GM15510 (cell line): ENCODE results near the gene DTX1.

ENCODE experiments used
- POLR2A ChIP-seq: IDR thresholded peaks from 3 replicates; pipeline ENCODE4 v1.6.1; 2011; ENCODE audit warnings: borderline replicate concordance; ENCODE audit not compliant: insufficient read length; ENCODE audit errors: extremely low read depth

DTX1 gene

DNA sequence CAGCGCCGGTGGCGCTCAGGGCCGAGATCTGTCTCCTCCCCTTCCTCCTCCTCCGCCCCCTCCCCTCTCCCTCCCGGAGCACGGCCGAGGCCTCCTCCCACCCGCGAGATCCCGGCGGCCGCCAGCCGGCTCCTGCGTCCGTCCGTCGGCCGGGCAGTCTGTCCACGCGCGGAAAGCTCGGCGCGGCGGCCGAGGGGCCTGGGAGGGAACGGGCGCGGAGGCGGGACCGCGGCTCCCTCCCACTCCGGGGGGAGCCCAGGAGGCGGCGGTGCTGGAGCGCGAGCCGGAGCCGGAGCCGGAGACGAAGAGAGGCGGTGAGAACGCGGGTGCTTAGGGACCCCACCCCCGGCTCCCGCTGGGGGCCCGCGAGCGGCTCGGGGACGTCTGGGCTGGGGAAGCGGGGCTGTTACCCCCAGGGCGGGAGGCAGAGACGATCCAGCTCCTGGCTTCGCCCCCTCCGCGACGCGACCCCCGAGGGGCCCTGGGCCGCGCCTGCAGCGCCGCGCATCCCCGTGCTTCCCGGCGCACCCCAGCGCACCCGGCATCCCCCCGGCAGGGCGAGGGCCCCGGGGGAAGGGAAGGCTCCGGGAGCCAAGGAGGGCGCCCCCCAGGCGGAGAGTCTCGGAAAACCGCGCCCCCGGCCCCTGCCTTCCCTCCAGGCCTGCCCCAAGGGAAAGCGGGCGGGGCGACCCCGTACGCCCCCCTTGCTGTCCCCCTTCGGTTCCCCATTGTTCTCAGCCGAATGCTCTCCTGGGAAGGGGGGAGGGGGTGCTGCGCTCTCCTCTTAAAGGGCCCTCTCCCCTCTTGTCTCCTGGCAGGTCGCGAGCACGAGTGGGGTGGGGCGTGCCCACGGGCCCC lies at the start of gene DTX1:
DTX1 (plus strand) TSS at position 100 of the 858 bp plus-strand sequence. CDS start 1,463 bp downstream, outside the sequence.
- no peak for TF ChIP-seq POLR2A

DNA sequence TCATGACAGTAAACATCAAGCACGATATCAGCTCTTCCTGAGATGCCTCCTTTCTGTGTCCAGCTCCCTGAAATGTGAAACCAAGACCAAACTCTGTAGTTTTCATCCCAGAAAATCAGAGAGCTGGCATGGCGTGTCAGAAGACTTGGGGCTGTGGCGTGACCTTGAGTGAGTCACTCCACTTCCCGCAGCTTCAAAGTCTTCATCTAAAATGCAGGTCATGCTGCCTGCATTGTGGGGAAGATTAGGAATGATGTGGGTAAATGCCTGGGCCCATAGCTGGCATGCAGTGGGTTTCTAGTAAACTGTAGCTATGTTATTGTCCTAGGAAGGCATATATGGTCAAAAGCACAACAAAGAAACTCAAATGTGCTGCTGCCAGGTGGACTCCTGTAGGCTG lies 49.4 kb upstream of the DTX1 start:
- TF ChIP-seq POLR2A: no peak

DNA sequence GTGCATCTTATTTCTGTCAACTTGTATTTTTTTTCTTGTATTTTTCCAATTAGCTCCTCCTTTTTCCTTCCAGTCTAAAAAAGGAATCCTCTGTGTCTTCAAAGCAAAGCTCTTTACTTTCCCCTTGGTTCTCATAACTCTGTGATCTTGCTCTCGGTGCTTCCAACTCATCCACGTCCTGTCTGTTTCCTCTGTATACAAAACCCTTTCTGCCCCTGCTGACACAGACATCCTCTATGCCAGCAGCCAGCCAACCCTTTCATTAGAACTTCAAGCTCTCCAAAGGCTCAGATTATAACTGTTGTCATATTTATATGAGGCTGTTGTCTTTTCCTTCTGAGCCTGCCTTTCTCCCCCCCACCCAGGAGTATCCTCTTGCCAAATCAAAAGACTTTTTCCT lies 45.8 kb upstream of the DTX1 start:
- TF ChIP-seq POLR2A: no peak

DNA sequence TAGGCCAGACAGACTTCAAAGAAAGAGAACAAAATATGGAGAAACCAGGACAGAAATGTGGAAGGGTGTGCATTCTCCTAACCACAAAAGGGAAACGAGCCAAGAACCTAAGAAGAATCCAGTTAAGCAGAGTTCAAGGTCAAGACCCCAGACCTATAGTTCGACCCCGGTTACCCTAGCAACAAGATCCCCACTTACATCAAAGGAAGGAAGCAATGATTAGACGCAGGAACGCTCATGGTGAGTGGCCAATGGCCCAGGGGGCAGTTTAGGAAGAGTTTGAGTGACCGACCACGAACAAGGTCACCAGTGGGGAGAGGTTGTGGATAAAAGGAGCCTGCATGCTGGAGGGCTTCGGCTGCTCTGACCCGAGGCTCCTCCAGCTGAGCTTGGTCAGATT lies 42.0 kb upstream of the DTX1 start:
- no peak for TF ChIP-seq POLR2A

DNA sequence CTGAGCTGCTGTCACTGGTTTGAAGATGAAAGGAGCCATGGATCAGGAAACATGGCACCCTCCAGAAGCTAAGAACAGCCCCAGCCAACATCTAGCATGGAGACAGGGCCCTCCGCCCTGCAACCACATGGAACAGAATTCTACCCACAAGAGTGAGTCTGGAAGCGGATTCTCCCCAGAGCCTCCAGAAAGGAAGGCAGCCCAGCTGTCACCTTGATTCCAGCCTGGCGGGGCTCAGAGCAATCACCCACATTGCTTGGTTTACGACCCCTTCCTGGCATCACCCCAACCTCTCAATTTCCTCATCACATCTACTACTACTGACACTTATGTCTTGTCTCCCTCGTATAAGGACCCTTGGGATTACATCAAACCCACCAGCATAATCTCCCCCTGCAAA lies 39.7 kb upstream of the DTX1 start:
- no peak for TF ChIP-seq POLR2A

DNA sequence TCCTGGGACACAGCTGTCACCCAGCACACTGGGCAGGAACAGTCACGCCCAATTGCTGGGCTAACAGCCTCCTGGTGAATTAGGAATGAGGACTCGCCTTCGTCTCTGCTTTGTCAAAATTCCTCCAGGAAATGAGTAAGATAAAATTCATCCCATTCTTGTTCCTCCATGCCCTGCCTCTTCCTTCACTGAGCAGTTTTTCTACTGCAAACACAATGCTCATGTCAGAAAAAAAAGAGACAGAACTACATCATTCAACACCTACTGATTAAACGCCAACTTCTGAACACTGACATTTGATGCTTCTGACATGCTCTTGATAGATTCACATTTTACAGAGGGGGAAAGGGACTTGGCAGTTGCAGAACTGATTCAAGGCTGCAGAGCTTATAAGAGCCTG lies 37.5 kb upstream of the DTX1 start:
- no peak for TF ChIP-seq POLR2A

DNA sequence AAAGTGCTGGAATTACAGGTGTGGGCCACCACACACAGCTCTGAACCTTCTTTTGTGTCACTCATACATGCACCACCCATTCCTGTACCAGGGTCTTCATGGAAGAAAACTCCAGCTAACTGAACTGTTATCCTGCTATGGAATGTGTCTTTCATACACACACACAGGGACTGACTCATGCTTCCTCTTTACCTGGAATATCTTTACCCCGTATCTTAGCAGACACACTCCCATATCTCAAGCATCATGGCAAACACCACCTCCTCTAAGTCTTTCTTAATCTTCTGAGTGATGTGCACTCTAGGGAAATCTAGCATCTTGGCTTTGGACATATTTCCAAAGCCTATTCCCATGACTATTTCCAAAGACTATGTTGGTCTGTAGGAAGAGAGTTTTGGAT lies 35.0 kb upstream of the DTX1 start:
- no peak for TF ChIP-seq POLR2A

DNA sequence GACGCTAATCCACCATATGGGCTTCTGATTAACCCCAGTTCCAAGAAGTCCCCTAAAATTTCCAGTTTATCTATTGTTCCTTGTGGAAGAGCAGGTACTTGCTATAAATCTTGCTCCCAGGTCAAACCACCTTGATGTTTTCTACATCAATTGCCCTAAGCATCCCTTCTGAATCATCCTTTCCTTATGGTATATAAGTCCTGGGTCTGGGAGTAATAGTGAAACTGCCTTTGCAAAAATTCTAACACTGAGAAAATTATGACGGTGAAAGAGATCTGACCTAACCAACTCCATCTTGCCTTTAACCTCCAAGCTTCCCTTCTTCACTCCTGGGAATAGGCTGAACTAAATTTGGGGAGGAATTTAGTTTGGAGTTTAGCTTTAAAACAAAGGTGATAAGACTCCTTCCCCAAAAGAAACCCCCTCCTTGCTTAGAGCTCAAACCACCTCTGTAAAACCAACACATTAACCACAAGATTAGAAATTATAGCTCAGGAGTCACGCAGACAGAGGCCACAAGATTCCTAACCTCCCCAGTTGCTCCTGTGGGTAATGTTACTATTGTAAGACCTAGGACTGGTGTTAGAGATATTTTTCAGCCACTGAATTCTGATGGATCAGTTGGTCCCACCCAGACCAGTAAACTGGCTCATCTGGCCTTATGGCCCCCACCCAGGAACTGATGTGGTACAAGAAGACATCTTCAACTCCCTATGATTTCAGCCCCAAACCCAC lies 33.8 kb upstream of the DTX1 start:
- no peak for TF ChIP-seq POLR2A

DNA sequence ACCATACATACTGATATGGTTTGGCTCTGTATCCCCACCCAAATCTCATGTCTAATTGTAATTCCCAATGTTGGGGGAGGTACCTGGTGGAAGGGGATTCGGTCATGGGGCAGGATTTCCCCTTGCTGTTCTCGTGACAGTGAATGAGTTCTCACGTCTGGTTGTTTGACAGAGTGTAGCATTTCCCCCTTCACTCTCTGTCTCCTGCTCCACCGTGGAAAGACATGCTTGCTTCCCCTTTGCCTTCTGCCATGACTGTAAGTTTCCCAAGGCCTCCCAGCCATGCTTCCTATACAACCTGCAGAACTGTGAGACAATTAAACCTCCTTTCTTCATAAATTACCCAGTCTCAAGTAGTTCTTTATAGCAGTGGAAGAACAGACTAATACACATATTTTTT lies 28.8 kb upstream of the DTX1 start:
- TF ChIP-seq POLR2A: no peak

DNA sequence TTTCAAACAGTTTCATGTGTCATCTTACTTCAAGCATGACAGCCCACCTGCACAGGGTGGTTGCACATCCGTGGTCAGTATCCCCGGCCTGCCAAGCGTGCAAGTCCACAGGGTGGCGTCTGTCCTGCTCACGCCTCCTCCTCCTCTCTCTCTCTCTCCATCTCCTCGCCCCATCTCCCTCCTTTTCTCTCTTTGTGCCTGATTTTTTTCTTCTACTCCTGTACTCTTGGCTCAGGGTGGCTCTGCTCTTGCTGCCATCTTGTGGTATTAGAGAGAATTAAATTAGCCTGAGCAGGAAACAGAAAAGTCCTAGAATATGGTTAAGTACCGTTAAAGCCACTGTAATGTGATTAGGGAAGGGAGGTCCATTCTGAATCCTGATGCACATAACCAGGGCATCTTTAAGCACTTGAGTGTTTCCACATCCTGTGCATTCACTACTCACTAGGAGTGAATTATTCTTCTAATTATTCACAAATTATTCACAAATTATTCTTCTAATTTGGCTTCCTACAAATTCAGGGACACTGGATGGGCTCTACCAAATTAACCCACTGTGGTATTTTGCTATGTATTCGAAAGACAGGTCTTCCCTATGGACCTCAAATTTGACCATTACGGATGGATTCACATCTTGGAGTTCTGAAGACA lies 25.5 kb upstream of the DTX1 start:
- no peak for TF ChIP-seq POLR2A

DNA sequence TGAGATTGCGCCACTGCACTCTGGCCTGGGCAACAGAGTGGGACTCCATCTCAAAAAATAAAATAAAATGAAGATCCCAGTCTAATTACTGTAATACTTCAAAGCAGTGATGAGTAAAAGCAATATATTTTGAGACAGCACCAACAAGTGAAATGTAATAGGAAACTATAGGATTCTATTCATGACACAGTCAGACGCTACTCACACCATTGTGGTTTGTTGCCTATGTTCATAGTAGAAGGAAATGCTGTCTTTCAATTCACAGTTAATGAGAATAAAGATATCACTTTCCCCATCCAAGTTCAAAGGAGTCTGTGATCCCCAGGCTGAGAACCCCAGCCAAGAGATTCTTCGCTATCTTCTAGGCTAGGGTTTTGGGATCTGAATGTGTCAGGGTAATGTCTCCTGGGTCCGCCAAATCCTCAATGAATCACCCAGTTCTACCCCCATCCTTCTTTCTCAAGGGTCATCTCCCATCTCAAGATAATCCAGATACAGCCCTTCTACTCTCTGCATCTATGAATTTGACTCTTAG lies 16.6 kb upstream of the DTX1 start:
- TF ChIP-seq POLR2A: no peak

DNA sequence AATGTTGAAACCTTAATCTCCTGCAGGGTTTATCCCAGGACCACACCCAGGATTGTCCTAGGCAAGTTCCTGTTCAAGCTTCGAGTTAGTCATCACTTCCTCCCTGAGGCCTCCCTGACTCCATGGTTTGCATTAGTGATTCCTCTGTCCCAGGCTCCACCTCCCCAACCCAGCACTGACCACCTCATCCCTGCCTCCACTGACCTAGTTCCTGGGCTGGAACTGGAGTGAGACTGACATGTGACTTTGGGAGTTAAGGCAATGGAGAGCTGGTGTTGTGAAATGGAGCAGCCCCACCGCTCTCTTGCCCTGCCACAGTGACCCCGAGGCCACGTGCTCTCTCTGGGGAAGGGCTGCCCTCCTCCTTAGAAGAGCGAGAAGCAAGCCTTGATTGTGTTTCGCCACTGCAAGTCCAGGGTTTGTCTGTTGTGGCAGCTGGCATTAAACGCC lies 15.8 kb upstream of the DTX1 start:
- no peak for TF ChIP-seq POLR2A

DNA sequence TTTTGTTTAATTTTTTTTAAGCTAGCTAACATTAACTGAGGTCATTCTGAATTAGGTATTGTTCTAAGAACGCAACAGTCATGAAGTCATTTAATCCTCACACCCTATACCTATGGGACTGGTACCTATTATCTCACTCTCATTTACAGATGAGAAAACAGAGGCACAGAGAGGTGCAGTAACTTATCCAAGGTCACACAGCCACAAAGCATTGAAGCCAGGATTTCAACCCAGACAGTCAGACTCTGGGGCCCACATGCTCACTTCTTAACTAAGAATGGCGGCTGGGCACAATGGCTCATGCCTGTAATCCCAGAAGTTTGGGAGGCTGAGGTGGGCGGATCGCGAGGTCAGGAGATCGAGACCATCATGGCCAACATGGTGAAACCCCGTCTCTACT lies 15.0 kb upstream of the DTX1 start:
- TF ChIP-seq POLR2A: no peak

DNA sequence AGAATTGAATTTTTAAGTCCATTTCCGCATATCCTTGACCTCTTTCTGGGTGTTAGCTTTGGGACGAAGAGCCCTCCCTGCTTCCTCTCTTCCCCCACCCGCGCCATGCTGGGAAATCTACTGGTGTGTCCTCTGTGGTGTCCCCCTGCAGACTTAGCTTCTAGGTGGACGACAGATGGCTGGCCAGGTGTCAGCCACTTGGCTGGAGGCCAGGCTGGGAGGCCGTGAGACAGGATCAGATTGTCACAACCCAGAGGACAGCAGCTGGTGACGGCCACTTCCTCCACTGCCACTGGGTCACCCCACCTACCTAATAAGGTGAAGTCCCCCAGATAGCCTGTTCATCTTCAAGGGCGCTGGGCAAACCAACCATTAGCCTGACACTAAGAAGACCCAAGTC lies 13.3 kb upstream of the DTX1 start:
- TF ChIP-seq POLR2A: no peak

DNA sequence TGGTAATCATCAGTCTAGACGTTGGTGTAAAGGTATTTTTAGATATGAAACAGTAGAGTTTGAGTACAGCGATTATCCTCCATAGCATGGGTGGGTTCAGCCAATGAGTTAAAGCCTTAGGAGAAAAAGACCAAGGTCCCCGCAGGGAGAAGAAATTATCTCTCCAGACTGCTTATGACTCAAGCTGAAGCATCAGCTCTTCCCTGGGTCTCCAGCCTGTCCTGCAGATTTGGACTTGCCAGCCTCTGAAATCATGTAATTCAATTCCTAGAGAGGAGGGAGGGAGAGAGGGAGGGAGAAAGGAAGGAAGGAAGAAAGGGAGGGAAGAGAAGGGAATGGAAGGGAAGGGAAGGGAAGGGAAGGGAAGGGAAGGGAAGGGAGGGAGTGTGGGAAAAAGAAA lies 12.0 kb upstream of the DTX1 start:
- TF ChIP-seq POLR2A: no peak
